IPS-18c (cell line): Measurements from ENCODE around the gene ACY1.
"Not testable (repeated sequence)": the region's sequence is repeated elsewhere in the genome, so short reads cannot be mapped to it uniquely, and the experiment has no call there.

Source experiments
- H3K4me3 ChIP-seq: 2 replicates; pipeline ENCODE4 v1.7.0; 2013; ENCODE audit warnings: low read depth, mild to moderate bottlenecking, low read length, moderate library complexity; ENCODE audit not compliant: insufficient read depth
- H3K9me3 ChIP-seq: one replicate; pipeline ENCODE4 v1.6.1; 2013; ENCODE audit warnings: mild to moderate bottlenecking, low read length, moderate library complexity; ENCODE audit not compliant: control insufficient read depth, insufficient read depth

ACY1 gene

GRCh38 chr3:51988286-51989146 lies 5.2 kb downstream of the ACY1 start:
- Histone ChIP-seq H3K9me3 (no peaks in the 10 kb centered on the region), H3K4me3 (no peak overlapping the region)

- H3K9me3 ChIP-seq, H3K4me3 ChIP-seq: not testable (repeated sequence)
Observed at GRCh38 chr3:51990501-51990971, 7.2 kb downstream of the ACY1 start.

GRCh38 chr3:51992017-51992682 lies 8.8 kb downstream of the ACY1 start:
- Histone ChIP-seq H3K9me3 (no peaks in the 10 kb centered on the region), H3K4me3 (no peak overlapping the region)

- not testable (repeated sequence) for H3K4me3 ChIP-seq, H3K9me3 ChIP-seq
Observed at GRCh38 chr3:51993657-51994056, 10.3 kb downstream of the ACY1 start.

GRCh38 chr3:51994530-51994929 lies 11.2 kb downstream of the ACY1 start:
- peak overlapping the region; percentile 85 for H3K4me3 ChIP-seq
- no peaks in the 10 kb centered on the region for H3K9me3 ChIP-seq

GRCh38 chr3:51995346-51996163 lies 12.2 kb downstream of the ACY1 start, which contains the start of gene RPL29:
RPL29 (minus strand) TSS chr3:51995895; CDS start chr3:51995461, 434 bp downstream.
- Histone ChIP-seq H3K4me3 (peak within 1 kb of the TSS; percentile 85), H3K9me3 (no peaks in the 10 kb centered on the region)

GRCh38 chr3:51997172-51997571 lies 13.8 kb downstream of the ACY1 start:
- Histone ChIP-seq H3K4me3 (no peak overlapping the region), H3K9me3 (no peaks in the 10 kb centered on the region)

- no peak overlapping the region for H3K4me3 ChIP-seq
- no peaks in the 10 kb centered on the region for H3K9me3 ChIP-seq
Observed at GRCh38 chr3:51997935-51998596, 14.7 kb downstream of the ACY1 start.

- H3K9me3 ChIP-seq, result no peaks in the 10 kb centered on the region
- no peak overlapping the region for H3K4me3 ChIP-seq
Observed at GRCh38 chr3:51998774-51999173, 15.4 kb downstream of the ACY1 start.

- no peaks in the 10 kb centered on the region for H3K9me3 ChIP-seq
- H3K4me3 ChIP-seq, result no peak overlapping the region
Observed at GRCh38 chr3:51999846-52000245, 16.5 kb downstream of the ACY1 start.

- Histone ChIP-seq H3K9me3 (no peaks in the 10 kb centered on the region), H3K4me3 (no peak overlapping the region)
Observed at GRCh38 chr3:52001443-52001974, 18.2 kb downstream of the ACY1 start.

GRCh38 chr3:52002748-52003147 lies 19.4 kb downstream of the ACY1 start:
- Histone ChIP-seq H3K4me3 (no peak overlapping the region), H3K9me3 (no peaks in the 10 kb centered on the region)

GRCh38 chr3:52004163-52004787 lies 20.9 kb downstream of the ACY1 start:
- Histone ChIP-seq H3K4me3 (no peak overlapping the region), H3K9me3 (no peaks in the 10 kb centered on the region)

- H3K4me3 ChIP-seq, result no peak overlapping the region
Observed at GRCh38 chr3:52004906-52005395, 21.6 kb downstream of the ACY1 start.

GRCh38 chr3:52005571-52005986 lies 22.2 kb downstream of the ACY1 start:
- Histone ChIP-seq H3K9me3 (no peaks in the 10 kb centered on the region), H3K4me3 (no peak overlapping the region)

More at GRCh38 chr3:52004906-52005395, 21.6 kb downstream of the ACY1 start:
- H3K9me3 ChIP-seq, result no peaks in the 10 kb centered on the region
